HepG2 (cell line): ENCODE measurements around the gene EXOC7. TPM values are rescaled to one million over a fixed set of nuclear protein-coding genes. Genes with fewer than 3 reads are reported as not detected.

Experiments used
- ATF1 ChIP-seq: IDR thresholded peaks from 2 replicates; pipeline ENCODE4 v1.6.1; 2016; ENCODE audit warnings: mild to moderate bottlenecking, control low read depth
- DMAP1 ChIP-seq: IDR thresholded peaks from 2 replicates; pipeline ENCODE4 v1.6.1; 2016
- FOXA1 ChIP-seq, 2 experiments: fragments of 450-650 bp in 1 of 2; sonication (generic) in 1 of 2; formaldehyde crosslinking in 1 of 2; IDR thresholded peaks; 2 replicates each; pipeline versions ENCODE4 v1.4.0 to v1.6.1; 2016 to 2020; ENCODE audit warnings: missing genetic modification reagents in 1 of 2
- HMG20B ChIP-seq: conservative IDR thresholded peaks from 2 replicates; pipeline ENCODE4 v1.6.1; 2016; ENCODE audit warnings: missing genetic modification reagents, missing compliant biosample characterization
- HNRNPL ChIP-seq: fragments of 200-400 bp; formaldehyde crosslinking; IDR thresholded peaks from 2 replicates; pipeline ENCODE4 v1.6.1; 2017; ENCODE audit warnings: mild to moderate bottlenecking, low read depth, low read length
- LCORL ChIP-seq, 2 experiments: fragments of 450-650 bp in 1 of 2; sonication (generic) in 1 of 2; formaldehyde crosslinking in 1 of 2; IDR thresholded peaks; 2 replicates each; pipeline versions ENCODE4 v1.5.0 to v1.6.1; 2017 to 2020; ENCODE audit warnings: antibody characterized with exemption in 1 of 2, missing genetic modification reagents in 1 of 2
- NCOA5 ChIP-seq: sonication (generic); formaldehyde crosslinking; IDR thresholded peaks from 2 replicates; pipeline ENCODE4 v1.4.0; 2020; ENCODE audit warnings: missing genetic modification reagents
- PCBP2 ChIP-seq: fragments of 200-400 bp; formaldehyde crosslinking; optimal IDR thresholded peaks from 2 replicates; pipeline ENCODE3; 2018; ENCODE audit warnings: low read length, low read depth; ENCODE audit not compliant: poor library complexity, severe bottlenecking
- RBM22 ChIP-seq: fragments of 200-400 bp; formaldehyde crosslinking; optimal IDR thresholded peaks from 2 replicates; pipeline ENCODE3; 2017; ENCODE audit warnings: mild to moderate bottlenecking, low read length, moderate library complexity
- SMAD1 ChIP-seq: sonication (generic); formaldehyde crosslinking; IDR thresholded peaks from 2 replicates; pipeline ENCODE4 v1.4.0; 2020; ENCODE audit warnings: missing genetic modification reagents, low read depth, mild to moderate bottlenecking, borderline replicate concordance
- SP4 ChIP-seq: sonication (generic); formaldehyde crosslinking; IDR thresholded peaks from 2 replicates; pipeline ENCODE4 v1.8.1; 2023; ENCODE audit warnings: mild to moderate bottlenecking, missing genetic modification reagents
- TEF ChIP-seq: sonication (generic); formaldehyde crosslinking; IDR thresholded peaks from 2 replicates; pipeline ENCODE4 v1.5.0; 2020; ENCODE audit warnings: missing genetic modification reagents
- ZNF121 ChIP-seq: sonication (generic); formaldehyde crosslinking; IDR thresholded peaks from 2 replicates; pipeline ENCODE4 v1.5.0; 2020; ENCODE audit warnings: mild to moderate bottlenecking, missing genetic modification reagents
- ZNF205 ChIP-seq: IDR thresholded peaks from 2 replicates; pipeline ENCODE4 v1.6.1; 2018; ENCODE audit warnings: missing biosample characterization, missing genetic modification reagents
- ZNF343 ChIP-seq: sonication (generic); formaldehyde crosslinking; IDR thresholded peaks from 2 replicates; pipeline ENCODE4 v1.4.0; 2020; ENCODE audit warnings: mild to moderate bottlenecking, missing genetic modification reagents
- ZNF552 ChIP-seq: sonication (generic); formaldehyde crosslinking; IDR thresholded peaks from 2 replicates; pipeline ENCODE4 v1.9.0; 2022; ENCODE audit warnings: missing genetic modification reagents, mild to moderate bottlenecking, borderline replicate concordance
- ZNF644 ChIP-seq: IDR thresholded peaks from 2 replicates; pipeline ENCODE4 v1.6.1; 2016; ENCODE audit warnings: low read depth
- ZNF775 ChIP-seq: sonication (generic); formaldehyde crosslinking; IDR thresholded peaks from 2 replicates; pipeline ENCODE4 v1.4.0; 2020; ENCODE audit warnings: missing genetic modification reagents, mild to moderate bottlenecking, moderate library complexity, borderline replicate concordance
- ZNF782 ChIP-seq: sonication (generic); formaldehyde crosslinking; IDR thresholded peaks from 2 replicates; pipeline ENCODE4 v1.4.0; 2020; ENCODE audit warnings: missing genetic modification reagents, mild to moderate bottlenecking, borderline replicate concordance
- polyA plus RNA-seq, 8 experiments: library from polyadenylated mRNA; depleted of rRNA in 3 of 8; stranded (reverse) in 7 of 8; unstranded in 1 of 8; fragments of >200 nt; fragmentation: Illumina TruSeq in 4 of 8; extraction: Trizol in 4 of 8; gene quantifications; 2 replicates each; pipeline versions ENCODE4 v1.2.1 to v1.2.3, GENCODE V29; 2011 to 2016; ENCODE audit warnings: low read depth in 4 of 8, missing spikeins in 1 of 8, mixed read lengths in 1 of 8; ENCODE audit not compliant: insufficient read depth in 1 of 8
- total RNA-seq, 5 experiments: library from RNA; depleted of rRNA; stranded (reverse); fragments of >200 nt; fragmentation: Illumina TruSeq; extraction: Trizol; gene quantifications; 2 replicates each; pipeline ENCODE4 v1.2.3, GENCODE V29; 2016; ENCODE audit warnings: low read depth in 1 of 5
- TF ChIP-seq, protein P1 (sequence below): sonication (generic); formaldehyde crosslinking; IDR thresholded peaks from 2 replicates; pipeline ENCODE4 v1.4.0; 2020; ENCODE audit warnings: missing genetic modification reagents
- TF ChIP-seq, protein P2 (sequence below): sonication (generic); formaldehyde crosslinking; IDR thresholded peaks from 2 replicates; pipeline ENCODE4 v1.5.0; 2020; ENCODE audit warnings: mild to moderate bottlenecking, missing genetic modification reagents, borderline replicate concordance

EXOC7 gene
- total and polyA plus RNA-seq, 2 of the 13 experiments (the other 11 are each of a cell fraction or from before 2014, with no cell fraction given): 86.9 to 116 TPM

DNA sequence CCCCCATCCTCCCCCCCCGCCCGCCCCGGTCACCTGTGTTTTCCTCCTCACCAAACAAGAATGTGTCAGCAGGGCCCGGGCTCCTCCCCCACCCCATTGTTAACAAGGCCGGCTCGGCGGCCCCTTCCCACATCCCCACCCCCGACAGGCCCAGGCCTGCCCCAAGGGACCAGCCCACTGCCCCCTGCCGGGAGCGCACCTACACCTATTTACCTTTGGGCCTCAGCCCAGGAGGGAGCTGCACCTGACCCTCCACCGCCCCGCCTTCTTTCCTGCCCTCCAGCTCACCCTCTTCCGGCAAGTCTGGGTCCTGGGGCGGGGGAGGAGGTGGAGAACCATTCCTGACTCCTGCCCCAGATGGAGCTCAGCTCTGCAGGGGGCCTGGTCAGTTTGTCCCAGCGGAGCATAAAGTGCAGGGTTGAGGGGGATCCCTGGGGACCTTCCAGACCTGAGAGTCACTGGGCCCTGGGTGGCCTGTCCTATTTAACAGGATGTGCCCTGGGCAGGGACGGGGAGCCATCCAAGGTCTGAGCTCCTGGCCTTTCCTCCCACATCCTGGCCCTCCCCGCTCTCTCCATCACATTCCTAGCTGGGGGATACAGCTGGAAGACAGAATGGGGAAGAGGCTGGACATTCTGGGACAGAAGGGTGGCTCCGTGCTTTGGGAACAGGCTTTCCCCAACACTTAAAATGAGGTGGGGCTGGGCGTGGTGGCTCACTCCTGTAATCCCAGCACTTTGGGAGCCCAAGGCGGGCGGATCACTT is 29.2 kb upstream of the EXOC7 start (continued):
- no peak for TF ChIP-seq TEF (CRISPR knock-in tag)
- TF ChIP-seq PCBP2: no peak
- no peak for TF ChIP-seq ATF1
- TF ChIP-seq, protein P1, sequence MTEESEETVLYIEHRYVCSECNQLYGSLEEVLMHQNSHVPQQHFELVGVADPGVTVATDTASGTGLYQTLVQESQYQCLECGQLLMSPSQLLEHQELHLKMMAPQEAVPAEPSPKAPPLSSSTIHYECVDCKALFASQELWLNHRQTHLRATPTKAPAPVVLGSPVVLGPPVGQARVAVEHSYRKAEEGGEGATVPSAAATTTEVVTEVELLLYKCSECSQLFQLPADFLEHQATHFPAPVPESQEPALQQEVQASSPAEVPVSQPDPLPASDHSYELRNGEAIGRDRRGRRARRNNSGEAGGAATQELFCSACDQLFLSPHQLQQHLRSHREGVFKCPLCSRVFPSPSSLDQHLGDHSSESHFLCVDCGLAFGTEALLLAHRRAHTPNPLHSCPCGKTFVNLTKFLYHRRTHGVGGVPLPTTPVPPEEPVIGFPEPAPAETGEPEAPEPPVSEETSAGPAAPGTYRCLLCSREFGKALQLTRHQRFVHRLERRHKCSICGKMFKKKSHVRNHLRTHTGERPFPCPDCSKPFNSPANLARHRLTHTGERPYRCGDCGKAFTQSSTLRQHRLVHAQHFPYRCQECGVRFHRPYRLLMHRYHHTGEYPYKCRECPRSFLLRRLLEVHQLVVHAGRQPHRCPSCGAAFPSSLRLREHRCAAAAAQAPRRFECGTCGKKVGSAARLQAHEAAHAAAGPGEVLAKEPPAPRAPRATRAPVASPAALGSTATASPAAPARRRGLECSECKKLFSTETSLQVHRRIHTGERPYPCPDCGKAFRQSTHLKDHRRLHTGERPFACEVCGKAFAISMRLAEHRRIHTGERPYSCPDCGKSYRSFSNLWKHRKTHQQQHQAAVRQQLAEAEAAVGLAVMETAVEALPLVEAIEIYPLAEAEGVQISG: 0 out of 2 replicates have a peak, but pooled peaks have one; percentile 14
- no peak for TF ChIP-seq HNRNPL
- no peak for TF ChIP-seq NCOA5 (CRISPR knock-in tag)
- no peak for TF ChIP-seq LCORL (IDR thresholded peaks at IDR 0.05)
- TF ChIP-seq LCORL (CRISPR knock-in tag; IDR thresholded peaks at IDR 0.05): peak; percentile 89
- TF ChIP-seq, protein P2, sequence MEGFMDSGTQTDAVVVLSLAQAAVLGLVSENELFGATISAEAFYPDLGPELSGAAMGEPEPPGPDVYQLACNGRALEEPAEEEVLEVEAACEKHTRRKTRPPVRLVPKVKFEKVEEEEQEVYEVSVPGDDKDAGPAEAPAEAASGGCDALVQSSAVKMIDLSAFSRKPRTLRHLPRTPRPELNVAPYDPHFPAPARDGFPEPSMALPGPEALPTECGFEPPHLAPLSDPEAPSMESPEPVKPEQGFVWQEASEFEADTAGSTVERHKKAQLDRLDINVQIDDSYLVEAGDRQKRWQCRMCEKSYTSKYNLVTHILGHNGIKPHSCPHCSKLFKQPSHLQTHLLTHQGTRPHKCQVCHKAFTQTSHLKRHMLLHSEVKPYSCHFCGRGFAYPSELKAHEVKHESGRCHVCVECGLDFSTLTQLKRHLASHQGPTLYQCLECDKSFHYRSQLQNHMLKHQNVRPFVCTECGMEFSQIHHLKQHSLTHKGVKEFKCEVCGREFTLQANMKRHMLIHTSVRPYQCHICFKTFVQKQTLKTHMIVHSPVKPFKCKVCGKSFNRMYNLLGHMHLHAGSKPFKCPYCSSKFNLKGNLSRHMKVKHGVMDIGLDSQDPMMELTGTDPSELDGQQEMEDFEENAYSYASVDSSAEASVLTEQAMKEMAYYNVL: peak; percentile 83
- TF ChIP-seq ZNF552 (CRISPR knock-in tag): 0 out of 2 replicates have a peak, but pooled peaks have one; percentile 45
- 0 out of 2 replicates have a peak, but pooled peaks have one; percentile 46 for TF ChIP-seq ZNF343
- TF ChIP-seq ZNF644 (CRISPR knock-in tag): 0 out of 2 replicates have a peak, but pooled peaks have one; percentile 15
- 0 out of 2 replicates have a peak, but pooled peaks have one; percentile 39 for TF ChIP-seq SMAD1
- peak; percentile 79 for TF ChIP-seq HMG20B
- TF ChIP-seq FOXA1 (IDR thresholded peaks at IDR 0.05): no peak
- TF ChIP-seq FOXA1 (CRISPR knock-in tag; IDR thresholded peaks at IDR 0.05): peak; percentile 91
- no peak for TF ChIP-seq ZNF775
- peak; percentile 66; the same call in 1 of the 2 replicates for TF ChIP-seq ZNF205 (CRISPR knock-in tag)
- peak; percentile 95 for TF ChIP-seq ZNF121 (CRISPR knock-in tag)
- 0 out of 2 replicates have a peak, but pooled peaks have one; percentile 42 for TF ChIP-seq SP4
- TF ChIP-seq RBM22: no peak
- peak; percentile 71; the same call in 1 of the 2 replicates for TF ChIP-seq ZNF782
- 0 out of 2 replicates have a peak, but pooled peaks have one; percentile 27 for TF ChIP-seq DMAP1 (CRISPR knock-in tag)
